ENCODE measurements around the gene GAS6.
"Not testable (repeated sequence)": the region's sequence is repeated elsewhere in the genome, so short reads cannot be mapped to it uniquely, and the experiment has no call there.

GAS6 gene

GRCh38 chr13:113803409-113804016 lies 60.4 kb downstream of the GAS6 start:
- peaks cover 0 to 2% of the 10 kb centered on the region in 2 donors for H3K27me3 ChIP-seq (ENCODE audit: control insufficient read depth in 1 of 2, insufficient read depth in 2 of 2, low read length in 2 of 2)
- H3K36me3 ChIP-seq (ENCODE audit: control insufficient read depth in 2 of 2, insufficient read depth in 2 of 2, low read length in 2 of 2) = no peaks in the 10 kb centered on the region
- no peak overlapping the region for H3K27ac ChIP-seq (ENCODE audit: low read length)
- H3K4me3 ChIP-seq (ENCODE audit: low read length in 2 of 2) = no peak overlapping the region
- no peak overlapping the region for H3K9ac ChIP-seq (ENCODE audit: low read length in 2 of 2)
- H3K9me3 ChIP-seq (ENCODE audit: control insufficient read depth in 2 of 2, low read length in 2 of 2) = peaks cover 0 to 7% of the 10 kb centered on the region in 2 donors
- no peaks in the 10 kb centered on the region for H3K4me1 ChIP-seq (ENCODE audit: control insufficient read depth, insufficient read depth, low read length)

- Histone ChIP-seq H3K27me3 (ENCODE audit: control insufficient read depth in 1 of 2, insufficient read depth in 2 of 2, low read length in 2 of 2) (no peaks in the 10 kb centered on the region), H3K9ac (ENCODE audit: low read length in 2 of 2) (no peak overlapping the region), H3K36me3 (ENCODE audit: control insufficient read depth in 2 of 2, insufficient read depth in 2 of 2, low read length in 2 of 2) (no peaks in the 10 kb centered on the region)
Observed at GRCh38 chr13:113802761-113803160, 61.1 kb downstream of the GAS6 start.

GRCh38 chr13:113802090-113802531 lies 61.8 kb downstream of the GAS6 start:
- H3K27me3 ChIP-seq (ENCODE audit: control insufficient read depth in 1 of 2, insufficient read depth in 2 of 2, low read length in 2 of 2) = no peaks in the 10 kb centered on the region
- H3K27ac ChIP-seq (ENCODE audit: low read length) = no peak overlapping the region
- no peaks in the 10 kb centered on the region for H3K9me3 ChIP-seq (ENCODE audit: control insufficient read depth in 2 of 2, low read length in 2 of 2)
- no peak overlapping the region for H3K9ac ChIP-seq (ENCODE audit: low read length in 2 of 2)
- no peak overlapping the region for H3K4me3 ChIP-seq (ENCODE audit: low read length in 2 of 2)
- H3K36me3 ChIP-seq (ENCODE audit: control insufficient read depth in 2 of 2, insufficient read depth in 2 of 2, low read length in 2 of 2) = no peaks in the 10 kb centered on the region
- no peaks in the 10 kb centered on the region for H3K4me1 ChIP-seq (ENCODE audit: control insufficient read depth, insufficient read depth, low read length)

More at GRCh38 chr13:113802761-113803160, 61.1 kb downstream of the GAS6 start:
- H3K9me3 ChIP-seq (ENCODE audit: control insufficient read depth in 2 of 2, low read length in 2 of 2) = no peaks in the 10 kb centered on the region
- H3K4me3 ChIP-seq (ENCODE audit: low read length in 2 of 2) = no peak overlapping the region
- no peak overlapping the region for H3K27ac ChIP-seq (ENCODE audit: low read length)
- H3K4me1 ChIP-seq (ENCODE audit: control insufficient read depth, insufficient read depth, low read length) = no peaks in the 10 kb centered on the region

- Histone ChIP-seq H3K9ac (ENCODE audit: low read length in 2 of 2) (no peak overlapping the region), H3K9me3 (ENCODE audit: control insufficient read depth in 2 of 2, low read length in 2 of 2) (no peaks in the 10 kb centered on the region), H3K4me1 (ENCODE audit: control insufficient read depth, insufficient read depth, low read length) (no peaks in the 10 kb centered on the region), H3K36me3 (ENCODE audit: control insufficient read depth in 2 of 2, insufficient read depth in 2 of 2, low read length in 2 of 2) (no peaks in the 10 kb centered on the region), H3K27ac (ENCODE audit: low read length) (no peak overlapping the region), H3K4me3 (ENCODE audit: low read length in 2 of 2) (no peak overlapping the region), H3K27me3 (ENCODE audit: control insufficient read depth in 1 of 2, insufficient read depth in 2 of 2, low read length in 2 of 2) (no peaks in the 10 kb centered on the region)
Observed at GRCh38 chr13:113801289-113801961, 62.5 kb downstream of the GAS6 start.

- Histone ChIP-seq H3K27me3 (ENCODE audit: control insufficient read depth in 1 of 2, insufficient read depth in 2 of 2, low read length in 2 of 2) (peaks cover 0 to 3% of the 10 kb centered on the region in 2 donors), H3K27ac (ENCODE audit: low read length) (no peak overlapping the region), H3K9me3 (ENCODE audit: control insufficient read depth in 2 of 2, low read length in 2 of 2) (no peaks in the 10 kb centered on the region), H3K4me3 (ENCODE audit: low read length in 2 of 2) (no peak overlapping the region), H3K36me3 (ENCODE audit: control insufficient read depth in 2 of 2, insufficient read depth in 2 of 2, low read length in 2 of 2) (no peaks in the 10 kb centered on the region), H3K4me1 (ENCODE audit: control insufficient read depth, insufficient read depth, low read length) (no peaks in the 10 kb centered on the region), H3K9ac (ENCODE audit: low read length in 2 of 2) (no peak overlapping the region)
Observed at GRCh38 chr13:113800576-113800926, 63.3 kb downstream of the GAS6 start.

- H3K27me3 ChIP-seq (ENCODE audit: control insufficient read depth in 1 of 2, insufficient read depth in 2 of 2, low read length in 2 of 2) = peaks cover 0 to 7% of the 10 kb centered on the region in 2 donors
- no peak overlapping the region for H3K9ac ChIP-seq (ENCODE audit: low read length in 2 of 2)
- no peak overlapping the region for H3K27ac ChIP-seq (ENCODE audit: low read length)
- no peaks in the 10 kb centered on the region for H3K9me3 ChIP-seq (ENCODE audit: control insufficient read depth in 2 of 2, low read length in 2 of 2)
- no peak overlapping the region for H3K4me3 ChIP-seq (ENCODE audit: low read length in 2 of 2)
- no peaks in the 10 kb centered on the region for H3K4me1 ChIP-seq (ENCODE audit: control insufficient read depth, insufficient read depth, low read length)
- H3K36me3 ChIP-seq (ENCODE audit: control insufficient read depth in 2 of 2, insufficient read depth in 2 of 2, low read length in 2 of 2) = no peaks in the 10 kb centered on the region
Observed at GRCh38 chr13:113798200-113798811, 65.6 kb downstream of the GAS6 start.

- no peaks in the 10 kb centered on the region for H3K4me1 ChIP-seq (ENCODE audit: control insufficient read depth, insufficient read depth, low read length)
- H3K27me3 ChIP-seq (ENCODE audit: control insufficient read depth in 1 of 2, insufficient read depth in 2 of 2, low read length in 2 of 2) = peaks cover 0 to 8% of the 10 kb centered on the region in 2 donors
- no peak overlapping the region for H3K4me3 ChIP-seq (ENCODE audit: low read length in 2 of 2)
- H3K9ac ChIP-seq (ENCODE audit: low read length in 2 of 2) = no peak overlapping the region
- H3K36me3 ChIP-seq (ENCODE audit: control insufficient read depth in 2 of 2, insufficient read depth in 2 of 2, low read length in 2 of 2) = no peaks in the 10 kb centered on the region
- H3K27ac ChIP-seq (ENCODE audit: low read length) = no peak overlapping the region
- no peaks in the 10 kb centered on the region for H3K9me3 ChIP-seq (ENCODE audit: control insufficient read depth in 2 of 2, low read length in 2 of 2)
Observed at GRCh38 chr13:113796964-113797676, 66.8 kb downstream of the GAS6 start.

- Histone ChIP-seq H3K9ac (ENCODE audit: low read length in 2 of 2) (no peak overlapping the region), H3K27me3 (ENCODE audit: control insufficient read depth in 1 of 2, insufficient read depth in 2 of 2, low read length in 2 of 2) (peaks cover 0 to 8% of the 10 kb centered on the region in 2 donors), H3K27ac (ENCODE audit: low read length) (no peak overlapping the region), H3K4me1 (ENCODE audit: control insufficient read depth, insufficient read depth, low read length) (no peaks in the 10 kb centered on the region), H3K36me3 (ENCODE audit: control insufficient read depth in 2 of 2, insufficient read depth in 2 of 2, low read length in 2 of 2) (no peaks in the 10 kb centered on the region), H3K4me3 (ENCODE audit: low read length in 2 of 2) (no peak overlapping the region), H3K9me3 (ENCODE audit: control insufficient read depth in 2 of 2, low read length in 2 of 2) (no peaks in the 10 kb centered on the region)
Observed at GRCh38 chr13:113796211-113796963, 67.5 kb downstream of the GAS6 start.

GRCh38 chr13:113795362-113795761 lies 68.5 kb downstream of the GAS6 start:
- not testable (repeated sequence) for H3K9me3 ChIP-seq (ENCODE audit: control insufficient read depth in 2 of 2, low read length in 2 of 2); H3K4me1 ChIP-seq (ENCODE audit: control insufficient read depth, insufficient read depth, low read length); H3K4me3 ChIP-seq (ENCODE audit: low read length in 2 of 2); H3K36me3 ChIP-seq (ENCODE audit: control insufficient read depth in 2 of 2, insufficient read depth in 2 of 2, low read length in 2 of 2); H3K27me3 ChIP-seq (ENCODE audit: control insufficient read depth in 1 of 2, insufficient read depth in 2 of 2, low read length in 2 of 2); H3K27ac ChIP-seq (ENCODE audit: low read length); H3K9ac ChIP-seq (ENCODE audit: low read length in 2 of 2)

- Histone ChIP-seq H3K4me3 (ENCODE audit: low read length in 2 of 2) (no peak overlapping the region), H3K36me3 (ENCODE audit: control insufficient read depth in 2 of 2, insufficient read depth in 2 of 2, low read length in 2 of 2) (no peaks in the 10 kb centered on the region), H3K27me3 (ENCODE audit: control insufficient read depth in 1 of 2, insufficient read depth in 2 of 2, low read length in 2 of 2) (peaks cover 0 to 8% of the 10 kb centered on the region in 2 donors), H3K9ac (ENCODE audit: low read length in 2 of 2) (no peak overlapping the region), H3K27ac (ENCODE audit: low read length) (no peak overlapping the region), H3K9me3 (ENCODE audit: control insufficient read depth in 2 of 2, low read length in 2 of 2) (no peaks in the 10 kb centered on the region), H3K4me1 (ENCODE audit: control insufficient read depth, insufficient read depth, low read length) (no peaks in the 10 kb centered on the region)
Observed at GRCh38 chr13:113794764-113795173, 69.1 kb downstream of the GAS6 start.
